Activated effector memory CD4-positive, alpha-beta T cell treated with anti-CD3 and anti-CD28 coated beads, Interleukin-2, amount 50 U/mL, for 16 hours (primary cell): ENCODE data around the gene FAM219A.

ENCODE experiments used
- DNase-seq: peaks from one replicate; pipeline ENCODE4 v3.0.0-alpha.2; 2020

The FAM219A gene, protein sequence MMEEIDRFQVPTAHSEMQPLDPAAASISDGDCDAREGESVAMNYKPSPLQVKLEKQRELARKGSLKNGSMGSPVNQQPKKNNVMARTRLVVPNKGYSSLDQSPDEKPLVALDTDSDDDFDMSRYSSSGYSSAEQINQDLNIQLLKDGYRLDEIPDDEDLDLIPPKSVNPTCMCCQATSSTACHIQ

DNA sequence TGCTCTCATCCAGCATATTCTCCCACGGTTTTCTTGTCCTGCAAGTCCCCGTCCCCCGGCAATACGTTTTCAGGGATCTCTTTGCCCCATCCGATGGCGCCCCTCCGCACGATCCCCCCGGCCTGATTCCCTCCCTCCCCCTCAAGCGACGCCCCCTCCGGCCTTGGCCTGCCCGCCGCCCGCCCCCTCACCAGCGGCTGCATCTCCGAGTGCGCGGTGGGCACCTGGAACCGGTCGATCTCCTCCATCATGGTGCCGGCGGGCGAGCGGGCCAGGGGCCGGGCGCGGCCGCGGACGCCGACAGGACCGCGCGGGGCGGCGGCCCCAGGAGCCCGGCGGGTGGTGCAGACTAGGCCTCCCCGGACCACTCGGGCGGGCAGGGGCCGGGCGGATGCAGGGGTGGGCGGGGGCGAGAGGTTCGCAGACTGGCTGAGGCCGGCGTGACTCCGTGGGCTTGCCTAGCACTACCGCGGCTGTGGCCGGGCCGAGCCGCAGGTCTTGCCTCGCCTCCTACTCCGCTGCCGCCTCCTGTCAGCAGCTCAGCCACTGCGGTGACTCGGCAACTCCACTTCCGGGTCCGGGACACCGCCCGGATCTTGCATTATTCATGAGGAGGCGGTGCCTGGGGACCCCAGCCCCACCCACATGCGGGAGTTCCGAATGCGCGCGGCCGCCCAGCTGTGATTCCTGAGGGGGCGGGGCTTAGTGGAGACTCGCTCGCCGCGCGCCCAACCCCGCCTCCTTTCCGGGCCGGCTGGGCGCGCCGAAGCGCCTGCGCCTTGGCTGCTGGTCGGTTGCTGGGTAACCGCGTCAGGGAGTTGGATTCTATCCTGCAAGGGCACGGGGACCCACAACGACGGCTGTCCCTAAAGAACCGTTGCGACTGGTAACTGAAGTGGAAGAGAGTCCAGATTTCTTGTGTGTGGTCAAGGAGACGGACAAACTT lies at the start of gene FAM219A, which contains the start of gene DNAI1:
Gene FAM219A (minus strand): TSS at position 558 of the 946 bp plus-strand sequence. CDS start 307 bp downstream, at position 251.
Gene DNAI1 (plus strand): TSS at position 793 of the 946 bp plus-strand sequence. CDS start 201 bp downstream, outside the sequence.
- peak; percentile 99 for DNase-seq

DNA sequence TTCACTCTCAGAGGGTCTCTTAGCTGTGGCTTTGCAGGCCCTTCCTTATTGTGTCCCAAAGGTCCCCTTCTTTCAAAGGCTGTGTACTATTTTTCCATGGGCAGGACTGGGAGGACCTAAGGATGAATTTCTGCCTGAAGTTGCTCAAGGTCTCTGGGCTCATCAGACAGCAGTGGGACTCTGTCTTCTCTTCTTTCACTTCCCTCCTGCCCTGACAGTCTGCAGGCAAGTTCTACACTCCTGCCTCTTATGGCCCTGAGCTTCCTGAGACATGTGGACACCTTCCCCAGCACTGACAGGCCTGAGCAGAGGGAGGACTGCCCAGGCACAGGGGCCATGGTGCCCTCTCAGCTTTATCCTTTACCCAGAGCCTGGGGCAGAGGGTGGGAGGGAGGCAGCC lies 49.6 kb upstream of the FAM219A start:
- DNase-seq, result peak; percentile 10

DNA sequence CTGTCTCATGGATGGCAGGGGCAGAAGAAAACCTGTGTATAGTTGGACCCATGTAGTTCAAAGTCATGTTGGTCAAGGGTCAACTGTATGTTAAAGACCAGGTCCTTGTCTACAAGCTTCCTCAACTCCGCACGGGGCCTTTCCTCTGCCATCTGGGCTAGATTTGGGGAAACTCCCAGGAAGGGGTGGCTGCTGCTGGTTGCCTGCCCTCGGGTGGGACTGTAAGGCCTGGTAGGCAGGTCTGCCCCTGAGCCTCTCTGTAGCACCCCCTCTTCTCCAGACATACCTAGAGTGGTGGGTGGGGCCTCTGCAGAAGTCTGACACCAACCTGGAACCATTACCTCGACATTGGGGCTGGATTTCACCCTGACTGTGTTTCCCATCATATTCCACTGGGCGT lies 49.2 kb upstream of the FAM219A start:
- DNase-seq, result peak; percentile 56

DNA sequence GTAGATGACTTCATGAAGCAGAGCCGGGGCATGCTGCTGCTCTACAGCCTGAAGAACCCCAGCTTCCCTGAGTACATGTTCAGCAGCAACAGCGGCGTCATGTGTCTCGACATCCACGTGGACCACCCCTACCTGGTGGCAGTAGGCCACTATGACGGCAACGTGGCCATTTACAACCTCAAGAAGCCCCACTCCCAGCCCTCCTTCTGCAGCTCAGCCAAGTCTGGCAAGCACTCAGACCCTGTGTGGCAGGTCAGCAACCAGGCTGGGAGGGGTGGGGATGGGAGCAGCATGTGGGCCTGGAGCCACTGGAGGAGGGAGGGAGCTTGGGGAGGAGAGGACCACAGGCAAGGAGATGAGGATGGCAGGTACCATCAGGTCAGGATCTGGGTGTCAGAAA lies 48.3 kb upstream of the FAM219A start:
- DNase-seq, result peak; percentile 54

DNA sequence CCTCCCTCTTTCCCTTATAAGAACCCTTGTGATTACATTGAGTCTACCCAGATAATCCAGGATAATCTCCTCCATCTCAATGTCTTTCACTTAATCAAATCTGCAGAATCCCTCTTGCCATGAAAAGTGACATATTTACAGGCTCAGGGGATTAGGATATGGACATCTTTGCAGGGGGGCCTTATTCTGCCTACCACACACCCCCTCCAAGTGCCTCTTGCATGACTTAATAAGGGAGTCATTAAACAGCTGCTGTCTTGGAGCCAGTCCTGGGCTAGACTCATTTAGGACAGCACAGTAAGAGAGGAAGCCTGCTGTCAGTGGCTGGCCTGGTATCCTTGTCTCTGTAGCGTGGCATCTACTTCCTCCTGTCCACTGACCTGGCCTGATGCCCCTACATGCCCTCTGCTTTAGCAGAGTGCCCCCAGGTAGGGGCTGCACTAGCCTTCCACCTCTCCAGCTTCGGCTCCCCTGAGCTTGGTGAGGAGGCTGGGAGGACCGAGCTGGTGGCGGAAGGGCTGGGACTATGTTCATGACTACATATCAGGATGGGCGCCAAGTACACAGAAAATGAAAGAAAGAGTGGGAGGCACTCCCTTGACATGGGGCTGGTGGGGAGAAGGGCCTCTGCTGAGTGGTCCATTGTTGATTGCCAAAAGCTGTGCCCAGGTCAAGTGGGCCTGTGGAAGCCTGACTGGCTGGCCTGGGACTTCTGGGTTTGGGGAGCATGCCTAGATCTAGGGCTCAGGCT lies 47.2 kb upstream of the FAM219A start:
- DNase-seq, result peak; percentile 27

DNA sequence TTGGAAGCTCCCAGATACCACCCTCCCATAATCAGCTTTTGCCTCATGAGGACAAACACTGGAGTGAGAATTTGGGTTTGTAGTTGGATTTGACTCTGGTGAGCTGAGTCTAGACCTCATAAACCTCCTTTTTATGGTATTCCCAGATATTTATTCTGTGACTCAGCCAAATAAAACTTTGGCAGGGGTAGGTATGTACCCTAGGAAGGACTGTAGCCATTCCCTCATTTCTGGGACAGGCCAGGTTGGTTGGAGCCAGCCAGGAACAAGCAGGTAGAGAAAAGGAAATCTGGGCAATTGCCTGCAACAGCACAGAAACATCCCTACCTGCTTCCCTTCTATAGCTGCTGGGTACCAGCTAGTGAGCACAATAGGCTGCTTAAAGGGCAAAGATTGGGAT lies 45.0 kb upstream of the FAM219A start:
- no peak for DNase-seq

DNA sequence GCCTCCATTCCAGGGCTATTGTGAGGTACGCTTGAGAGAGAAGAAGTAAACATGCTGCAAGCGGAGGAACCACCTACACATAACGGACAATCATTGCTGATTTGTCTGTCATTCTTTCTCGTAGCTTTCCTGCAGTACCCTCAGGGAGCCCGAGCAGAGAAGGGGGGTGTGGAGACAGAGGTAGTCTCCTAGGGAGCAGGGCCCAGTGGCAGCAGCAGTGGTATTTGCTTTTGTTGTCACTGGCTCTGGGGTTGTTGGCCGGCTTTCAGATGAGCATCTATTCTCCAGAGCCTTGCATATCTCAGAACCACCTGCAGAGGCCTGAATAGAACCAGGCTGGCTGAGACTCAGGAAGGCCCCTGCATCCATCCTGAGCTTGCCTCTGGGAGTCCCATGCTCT lies 44.5 kb upstream of the FAM219A start:
- no peak for DNase-seq

DNA sequence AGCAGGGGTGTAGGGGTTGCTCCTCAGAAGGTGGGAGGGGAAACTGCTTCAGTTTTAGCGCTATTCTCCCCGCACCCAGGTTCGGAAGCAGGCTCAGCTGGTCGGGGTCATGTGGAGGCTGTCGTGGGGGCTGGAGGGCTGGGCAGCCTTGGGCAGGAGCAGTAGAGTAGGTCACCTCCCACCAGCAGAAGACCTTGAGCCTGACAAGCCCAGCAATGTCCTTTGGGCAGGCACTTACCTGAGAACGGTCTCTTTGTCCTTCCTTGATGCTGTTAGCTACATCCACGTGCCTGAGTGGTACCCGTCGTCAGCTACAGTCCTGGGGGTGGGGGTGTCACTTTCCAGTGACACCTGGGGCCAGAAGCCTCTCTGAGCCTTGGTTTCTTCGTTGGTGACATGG lies 44.1 kb upstream of the FAM219A start:
- DNase-seq, result no peak

DNA sequence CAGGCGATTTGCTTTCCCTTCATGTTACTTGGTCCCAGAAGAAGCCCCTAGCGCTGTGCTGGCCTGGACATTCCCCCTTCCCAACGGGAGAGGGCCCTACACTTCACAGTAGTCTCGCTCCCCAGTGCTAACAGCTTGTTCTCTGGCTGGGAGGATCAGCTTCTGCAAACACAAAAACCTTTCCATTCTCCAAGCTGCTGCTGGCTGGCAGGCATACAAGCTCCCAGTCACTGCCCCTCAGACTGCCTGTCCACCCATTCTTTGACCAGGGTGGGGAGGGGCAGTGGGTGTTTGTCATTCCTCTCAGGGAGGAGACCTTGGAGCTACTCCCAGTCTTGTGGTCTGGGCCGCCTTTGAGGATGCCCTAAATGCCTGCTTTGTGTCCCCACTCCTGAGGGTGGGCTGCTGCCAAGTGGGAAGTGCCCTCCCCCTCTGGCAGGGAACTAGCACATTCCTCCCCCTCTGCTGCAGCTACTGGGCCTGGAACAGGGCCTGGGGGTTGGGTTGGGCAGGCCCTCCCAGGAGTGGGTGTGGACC lies 43.6 kb upstream of the FAM219A start:
- DNase-seq, result no peak

DNA sequence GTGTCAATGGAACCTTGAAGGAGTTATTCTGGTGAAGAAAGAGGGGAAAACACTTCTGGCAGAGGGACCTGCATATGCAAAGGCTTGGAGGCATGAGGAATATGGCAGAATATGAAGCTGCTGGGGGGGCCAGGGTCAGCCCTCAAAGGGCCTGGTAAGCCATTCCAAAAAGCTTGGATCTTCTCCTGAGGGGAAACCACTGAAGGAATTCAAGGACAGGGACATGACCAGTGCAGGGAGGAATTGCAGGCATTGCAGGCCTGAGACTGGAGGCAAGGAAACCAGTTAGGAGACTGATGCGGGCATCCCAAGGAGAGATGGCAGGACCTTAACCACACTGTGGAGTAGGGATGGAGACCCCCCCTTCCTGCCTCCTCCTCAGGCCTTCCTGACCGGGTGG lies 43.0 kb upstream of the FAM219A start:
- no peak for DNase-seq

DNA sequence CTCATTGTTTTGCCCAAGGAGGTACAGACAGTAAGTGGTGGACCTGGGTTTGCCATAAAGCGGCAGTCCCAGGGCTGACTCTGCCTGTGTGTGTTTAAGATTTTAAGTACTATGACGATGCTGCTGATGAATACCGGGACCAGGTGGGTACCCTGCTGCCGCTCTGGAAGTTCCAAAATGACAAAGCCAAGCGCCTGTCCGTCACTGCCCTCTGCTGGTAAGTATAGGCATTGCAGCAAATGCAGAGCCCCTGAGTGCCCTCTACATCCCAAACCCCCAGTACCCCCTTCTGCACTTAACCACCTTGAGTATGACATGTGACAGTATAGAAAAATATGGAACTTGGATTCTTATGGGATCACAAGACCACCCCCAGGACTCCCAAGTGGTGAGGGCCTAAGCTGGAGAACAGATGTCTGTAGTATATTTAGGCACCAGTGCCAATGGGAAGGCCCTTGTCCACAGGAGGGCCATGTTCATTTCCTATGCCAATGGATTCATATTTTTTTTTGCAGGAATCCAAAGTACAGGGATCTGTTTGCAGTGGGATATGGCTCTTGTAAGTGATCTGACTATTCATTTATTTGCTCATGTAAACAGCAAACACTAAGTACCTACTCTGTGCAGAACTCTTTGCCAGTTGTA lies 42.4 kb upstream of the FAM219A start:
- DNase-seq, result peak; percentile 90

DNA sequence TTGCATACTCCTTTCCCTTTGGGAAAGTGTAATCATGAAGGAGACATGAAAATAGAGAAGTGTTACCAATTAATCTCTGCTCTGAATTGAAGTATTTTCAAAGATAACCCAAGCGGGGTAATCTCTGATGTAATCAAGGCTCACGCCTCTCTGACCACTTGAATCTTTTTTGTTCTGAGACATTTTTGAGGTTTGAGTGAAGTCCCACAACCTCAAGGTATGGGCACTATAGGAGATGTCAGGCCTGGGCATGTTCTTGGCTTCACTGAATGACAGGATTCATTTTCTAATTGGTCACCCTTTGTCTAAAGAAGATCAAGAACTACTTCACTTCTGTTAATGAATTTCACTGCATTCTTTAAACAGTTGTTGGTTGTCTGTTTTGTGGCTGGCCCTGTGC lies 40.7 kb upstream of the FAM219A start:
- DNase-seq, result no peak

DNA sequence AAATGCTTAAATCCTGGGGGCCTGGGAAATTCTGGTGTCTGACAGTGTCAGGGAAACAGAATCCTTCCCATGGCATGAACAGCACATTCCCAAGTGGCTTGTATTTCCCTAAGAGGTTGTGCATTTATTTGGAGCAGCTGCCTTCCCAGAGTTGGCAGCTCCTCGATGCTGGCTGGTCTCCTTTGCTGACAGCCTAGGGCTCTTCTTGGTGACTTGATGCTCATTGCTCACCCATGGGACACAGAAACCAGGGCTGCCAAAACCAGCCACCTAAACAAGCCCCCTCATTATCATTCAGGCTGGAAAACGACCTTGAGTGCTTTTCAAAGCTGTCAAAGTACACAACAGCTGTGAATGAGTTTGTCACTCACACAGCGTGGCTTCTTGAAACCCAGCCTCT lies 40.2 kb upstream of the FAM219A start:
- DNase-seq, result no peak

DNA sequence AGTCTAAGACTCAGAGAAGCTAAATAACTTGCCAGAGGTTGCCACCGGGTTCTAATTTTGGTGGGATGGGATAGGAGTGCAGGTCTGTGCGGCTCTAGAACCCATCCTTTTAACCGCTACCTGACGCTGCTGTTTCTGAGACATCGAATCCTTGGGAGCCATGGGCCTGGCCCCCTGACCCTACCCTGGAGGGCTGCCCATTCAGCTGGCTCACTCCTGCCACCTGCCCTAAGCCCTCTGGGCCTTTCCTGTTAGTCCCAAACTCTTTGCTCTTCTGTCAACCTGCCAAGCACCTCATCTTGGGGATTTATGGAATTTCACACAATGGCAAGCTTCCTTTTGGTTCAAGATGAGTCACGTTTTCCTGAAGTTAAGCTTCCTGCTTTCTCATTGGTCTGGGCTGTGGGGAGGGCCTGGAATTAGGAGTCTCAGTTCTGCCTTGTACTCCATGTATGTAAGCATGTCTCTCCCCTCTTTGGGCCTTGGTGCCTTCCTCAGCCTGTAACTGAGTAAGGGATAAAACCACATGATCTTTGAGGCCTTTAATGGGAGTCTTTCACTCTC lies 37.9 kb upstream of the FAM219A start:
- no peak for DNase-seq

DNA sequence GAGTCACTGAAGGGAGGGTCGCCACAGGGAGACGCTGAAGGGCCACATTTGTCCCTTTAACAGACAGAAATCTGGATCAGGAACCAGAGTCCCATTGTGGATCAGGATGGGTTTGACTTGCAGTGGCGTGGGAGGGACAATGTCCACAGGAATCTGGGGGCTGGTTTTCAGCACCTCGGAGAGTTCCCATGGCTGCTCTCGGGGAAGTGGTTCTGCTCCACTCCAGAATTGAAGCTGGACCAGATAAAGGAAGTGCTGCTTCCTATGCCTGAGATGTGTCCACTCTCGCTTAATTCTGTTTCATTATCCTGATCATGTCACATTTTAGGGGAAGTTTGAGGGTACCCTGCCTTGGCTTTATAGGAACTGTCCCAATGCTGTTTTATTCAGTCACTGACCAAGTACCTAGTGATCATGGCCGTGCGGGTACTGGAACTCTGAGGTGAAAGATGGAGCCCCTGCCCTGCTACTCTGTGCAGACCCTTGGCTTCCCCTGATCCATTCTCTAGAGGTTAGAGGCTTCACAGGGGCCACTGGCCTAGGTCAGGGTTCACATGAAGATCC lies 35.7 kb upstream of the FAM219A start:
- DNase-seq, result peak; percentile 70

DNA sequence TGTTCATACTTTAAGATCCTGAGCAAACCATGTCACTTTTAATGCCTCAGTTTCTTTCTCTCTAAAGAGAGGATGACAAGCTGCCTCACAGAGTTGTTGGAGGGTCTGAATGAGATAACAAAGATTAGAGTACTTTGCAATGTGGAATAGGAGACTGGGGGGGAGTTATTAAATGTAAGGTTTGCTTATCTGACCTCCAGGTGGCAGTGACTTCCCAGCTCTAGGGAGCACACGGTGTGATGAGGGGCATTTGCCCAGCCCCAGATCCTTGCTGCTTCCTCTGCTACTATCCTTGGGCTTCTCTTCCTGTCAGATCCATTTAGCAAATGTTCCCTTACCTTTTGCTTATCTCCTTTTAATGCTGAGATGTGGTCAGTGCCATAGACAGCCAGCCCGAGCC lies 33.7 kb upstream of the FAM219A start:
- peak; percentile 33 for DNase-seq

DNA sequence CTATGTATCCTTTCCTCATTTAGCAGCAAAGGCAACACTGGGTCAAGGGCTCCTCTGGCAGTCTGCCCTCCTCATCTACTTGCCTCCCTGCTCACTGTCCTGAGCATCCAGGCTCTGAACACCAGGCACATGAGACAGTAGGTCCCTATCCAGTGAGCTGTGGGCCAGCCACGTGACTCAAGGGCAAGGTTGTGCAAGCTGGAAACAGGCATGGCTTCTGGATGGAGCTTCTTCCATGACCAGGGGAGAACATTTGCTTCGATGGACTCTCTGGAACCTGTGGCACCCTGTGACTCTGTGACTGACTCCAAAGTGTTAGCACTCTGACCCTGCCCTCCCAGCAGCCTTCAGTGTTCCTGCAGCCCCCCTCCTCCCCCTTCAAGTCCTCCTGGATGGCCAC lies 33.2 kb upstream of the FAM219A start:
- no peak for DNase-seq

DNA sequence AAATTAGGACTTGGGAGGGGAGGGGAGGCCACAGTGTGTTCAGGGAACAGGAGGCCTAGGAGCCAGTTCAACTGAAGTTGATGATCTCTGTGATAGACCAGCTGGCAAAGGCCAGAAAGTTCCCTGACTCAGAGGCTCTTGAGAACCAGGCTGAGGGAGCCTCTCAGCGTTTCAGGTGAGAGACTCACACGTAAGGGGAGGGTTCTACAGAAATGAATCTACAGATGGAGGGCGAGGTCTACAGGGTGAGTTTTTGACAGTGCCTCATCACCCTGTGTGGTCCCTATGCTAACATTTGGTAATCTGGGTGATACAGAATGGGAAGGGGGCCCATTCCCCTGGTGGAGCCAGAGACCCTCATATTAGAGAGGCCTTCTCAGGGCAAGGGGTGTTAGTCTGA lies 32.4 kb upstream of the FAM219A start:
- no peak for DNase-seq

DNA sequence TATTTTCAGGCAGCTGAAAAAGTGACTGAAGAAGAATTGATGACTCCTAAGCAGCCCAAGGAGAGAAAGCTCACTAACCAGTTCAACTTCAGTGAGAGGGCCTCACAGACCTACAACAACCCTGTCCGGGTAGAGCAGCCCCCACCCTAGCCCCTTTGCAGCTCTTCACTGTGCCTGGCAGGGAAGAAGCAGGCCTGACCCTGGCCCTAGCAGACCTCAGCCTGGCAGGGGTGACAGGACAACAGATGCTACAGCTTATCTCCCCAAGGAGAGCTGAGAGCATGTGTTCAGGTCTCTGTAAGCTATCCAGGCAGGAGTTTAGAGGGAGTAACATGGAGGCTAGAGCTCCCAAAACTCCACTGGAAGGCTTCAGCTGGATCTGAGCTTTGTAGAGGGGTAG lies 32.0 kb upstream of the FAM219A start:
- DNase-seq, result no peak

DNA sequence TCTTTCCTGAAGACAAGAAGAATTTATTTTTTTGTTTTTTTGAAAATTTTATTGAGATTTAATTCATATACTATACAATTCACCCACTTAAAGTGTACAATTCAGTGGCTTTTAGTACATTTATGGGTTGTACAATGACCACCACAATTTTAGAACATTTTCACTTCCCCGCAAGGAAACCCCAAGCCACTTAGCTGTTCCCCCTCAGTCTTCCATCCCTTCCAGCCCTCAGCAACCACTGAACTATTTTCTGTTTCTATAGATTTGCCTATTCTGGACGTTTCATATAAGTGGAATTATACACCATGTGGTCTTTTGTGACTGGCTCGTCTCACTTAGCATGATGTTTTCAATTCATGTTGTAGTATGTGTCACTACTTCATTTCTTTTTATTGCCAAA lies 28.2 kb upstream of the FAM219A start:
- DNase-seq, result no peak

DNA sequence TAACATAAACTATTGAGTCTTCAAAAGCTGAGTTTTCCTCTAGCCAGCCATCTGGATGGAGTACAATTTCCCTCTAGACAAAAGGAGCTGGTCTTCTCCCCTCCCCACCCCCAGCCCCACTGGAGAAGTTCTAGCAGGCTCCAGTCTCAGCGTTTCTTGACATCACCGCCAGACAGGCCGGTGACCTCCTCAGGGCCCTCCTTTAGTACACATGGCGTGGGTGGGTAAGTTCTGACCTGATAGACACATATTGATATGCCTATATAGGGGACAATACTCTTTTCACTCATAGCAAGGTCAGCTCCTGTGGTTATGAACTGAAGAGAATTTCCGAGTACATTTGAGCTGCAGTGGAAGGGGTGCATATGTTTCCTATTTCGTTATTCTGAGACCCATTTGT lies 27.5 kb upstream of the FAM219A start:
- DNase-seq, result no peak

DNA sequence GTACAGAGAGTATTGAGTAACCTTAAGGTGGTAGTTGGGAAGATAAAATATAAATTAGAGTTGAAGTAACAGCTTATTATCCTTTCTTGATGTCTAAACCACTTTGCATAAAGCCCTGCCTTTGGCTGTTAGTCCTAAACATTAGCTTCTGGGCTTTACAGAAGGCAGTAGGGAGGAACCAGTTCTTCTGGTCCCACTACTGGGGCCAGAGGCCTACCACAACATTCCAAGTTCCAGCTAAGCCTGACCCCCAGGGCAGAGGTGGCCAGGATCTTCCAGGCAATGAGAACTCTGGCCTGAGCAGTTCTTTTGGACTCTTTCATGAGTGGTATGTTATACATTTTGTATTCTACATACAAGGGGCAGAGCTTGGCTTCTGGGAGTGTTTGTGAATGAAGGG lies 26.3 kb upstream of the FAM219A start:
- DNase-seq, result no peak
